HEK293 (cell line): ENCODE data around the gene NDUFA3.
A peak's percentile ranks its signal among the peaks of the same experiment; 100 is the strongest.

Experiments
- CTCF ChIA-PET: fragments of 350-600 bp; formaldehyde crosslinking; extraction: SDS; loops from one replicate; lab custom pipeline; 2021; ENCODE audit warnings: antibody characterized with exemption; lab: Yijun Ruan, JAX
- POLR2A ChIA-PET: fragments of 300-600 bp; formaldehyde crosslinking; extraction: SDS; loops from one replicate; lab custom pipeline; 2020; ENCODE audit warnings: antibody characterized with exemption, inconsistent platforms; lab: Yijun Ruan, JAX
- H3K27ac ChIP-seq: fragments of 200-500 bp; sonication (Bioruptor generic); 2 replicates; pipeline ENCODE4 v1.5.1; 2014; ENCODE audit warnings: low read depth, low read length, control low read depth, inconsistent platforms; ENCODE audit errors: extremely low read depth
- H3K36me3 ChIP-seq, 2 experiments: fragments of 200-500 bp in 1 of 2; sonication (Bioruptor generic) in 1 of 2; 1 replicate in 1 of 2; 2 replicates in 1 of 2; pipeline ENCODE4 v1.5.1; 2014 to 2017; ENCODE audit warnings: inconsistent platforms in 2 of 2, low read length in 2 of 2; ENCODE audit not compliant: control insufficient read depth in 2 of 2, insufficient read depth in 1 of 2
- H3K4me1 ChIP-seq: fragments of 200-500 bp; sonication (Bioruptor generic); 2 replicates; pipeline ENCODE4 v1.5.1; 2014; ENCODE audit warnings: mild to moderate bottlenecking, low read length, inconsistent platforms; ENCODE audit not compliant: control insufficient read depth, insufficient read depth
- H3K4me3 ChIP-seq: 2 replicates; pipeline ENCODE4 v1.5.1; 2011; ENCODE audit warnings: low read depth, mild to moderate bottlenecking, control low read depth, low read length, moderate library complexity
- H3K9me3 ChIP-seq: fragments of 200-500 bp; sonication (Bioruptor generic); 2 replicates; pipeline ENCODE4 v1.5.1; 2014; ENCODE audit warnings: low read depth, low read length, inconsistent platforms; ENCODE audit not compliant: control insufficient read depth, insufficient read depth
- GLIS2 ChIP-seq: fragments of 450-650 bp; formaldehyde crosslinking; IDR thresholded peaks from 2 replicates; pipeline ENCODE4 v1.5.1; 2016; ENCODE audit warnings: missing biosample characterization, missing genetic modification characterization
- HOXA7 ChIP-seq: sonication (generic); formaldehyde crosslinking; IDR thresholded peaks from 2 replicates; pipeline ENCODE4 v1.8.1; 2022; ENCODE audit warnings: missing genetic modification reagents, borderline replicate concordance
- IKZF3 ChIP-seq: fragments of 450-650 bp; IDR thresholded peaks from 2 replicates; pipeline ENCODE4 v1.5.0; 2018; ENCODE audit warnings: missing biosample characterization, mild to moderate bottlenecking, missing genetic modification characterization, moderate library complexity
- INSM2 ChIP-seq: fragments of 450-650 bp; formaldehyde crosslinking; IDR thresholded peaks from 2 replicates; pipeline ENCODE4 v1.5.1; 2016; ENCODE audit warnings: missing biosample characterization, missing genetic modification characterization
- KLF7 ChIP-seq: fragments of 450-650 bp; formaldehyde crosslinking; IDR thresholded peaks from 2 replicates; pipeline ENCODE4 v1.5.1; 2016; ENCODE audit warnings: missing biosample characterization, missing genetic modification characterization, borderline replicate concordance
- MEIS1 ChIP-seq: sonication (generic); formaldehyde crosslinking; IDR thresholded peaks from 2 replicates; pipeline ENCODE4 v1.8.1; 2022; ENCODE audit warnings: missing genetic modification reagents, mild to moderate bottlenecking, borderline replicate concordance
- OVOL3 ChIP-seq: fragments of 450-650 bp; formaldehyde crosslinking; IDR thresholded peaks from 2 replicates; pipeline ENCODE4 v1.5.1; 2016; ENCODE audit warnings: missing biosample characterization, missing genetic modification characterization
- WT1 ChIP-seq: fragments of 450-650 bp; formaldehyde crosslinking; IDR thresholded peaks from 2 replicates; pipeline ENCODE4 v1.5.1; 2016; ENCODE audit warnings: missing biosample characterization, missing genetic modification characterization
- ZBTB17 ChIP-seq: fragments of 450-650 bp; formaldehyde crosslinking; IDR thresholded peaks from 2 replicates; pipeline ENCODE4 v1.5.1; 2016; ENCODE audit warnings: missing biosample characterization, missing genetic modification characterization
- ZBTB20 ChIP-seq: fragments of 450-650 bp; formaldehyde crosslinking; IDR thresholded peaks from 2 replicates; pipeline ENCODE4 v1.5.1; 2016; ENCODE audit warnings: missing biosample characterization, missing genetic modification characterization
- ZBTB48 ChIP-seq: fragments of 450-650 bp; formaldehyde crosslinking; IDR thresholded peaks from 2 replicates; pipeline ENCODE4 v1.5.1; 2016; ENCODE audit warnings: missing biosample characterization, missing genetic modification characterization
- ZBTB7A ChIP-seq: fragments of 450-650 bp; formaldehyde crosslinking; IDR thresholded peaks from 2 replicates; pipeline ENCODE4 v1.5.1; 2016; ENCODE audit warnings: low read depth, missing biosample characterization, missing genetic modification characterization
- ZBTB8A ChIP-seq: fragments of 450-650 bp; formaldehyde crosslinking; IDR thresholded peaks from 2 replicates; pipeline ENCODE4 v1.5.1; 2016; ENCODE audit warnings: missing biosample characterization, missing genetic modification characterization
- ZFHX2 ChIP-seq: fragments of 450-650 bp; formaldehyde crosslinking; conservative IDR thresholded peaks from 2 replicates; pipeline ENCODE4 v1.5.1; 2016; ENCODE audit warnings: missing biosample characterization, missing genetic modification characterization
- ZFP69B ChIP-seq: fragments of 450-650 bp; formaldehyde crosslinking; IDR thresholded peaks from 2 replicates; pipeline ENCODE4 v1.5.1; 2016; ENCODE audit warnings: missing biosample characterization, missing genetic modification characterization
- ZNF148 ChIP-seq: fragments of 450-650 bp; formaldehyde crosslinking; IDR thresholded peaks from 2 replicates; pipeline ENCODE4 v1.5.0; 2017; ENCODE audit warnings: missing biosample characterization, missing genetic modification characterization, borderline replicate concordance
- ZNF155 ChIP-seq: fragments of 450-650 bp; formaldehyde crosslinking; IDR thresholded peaks from 2 replicates; pipeline ENCODE4 v1.5.1; 2016; ENCODE audit warnings: missing biosample characterization, missing genetic modification characterization
- ZNF169 ChIP-seq: fragments of 450-650 bp; formaldehyde crosslinking; IDR thresholded peaks from 2 replicates; pipeline ENCODE4 v1.5.1; 2016; ENCODE audit warnings: missing biosample characterization, missing genetic modification characterization
- ZNF19 ChIP-seq: fragments of 450-650 bp; formaldehyde crosslinking; IDR thresholded peaks from 2 replicates; pipeline ENCODE4; 2016; ENCODE audit warnings: missing biosample characterization, missing genetic modification characterization, low read depth
- ZNF302 ChIP-seq: fragments of 450-650 bp; formaldehyde crosslinking; IDR thresholded peaks from 2 replicates; pipeline ENCODE4 v1.5.1; 2016; ENCODE audit warnings: missing biosample characterization, missing genetic modification characterization, low read depth
- ZNF416 ChIP-seq: fragments of 450-650 bp; formaldehyde crosslinking; IDR thresholded peaks from 2 replicates; pipeline ENCODE4 v1.5.1; 2016; ENCODE audit warnings: missing biosample characterization, missing genetic modification characterization
- ZNF426 ChIP-seq: fragments of 450-650 bp; formaldehyde crosslinking; IDR thresholded peaks from 2 replicates; pipeline ENCODE4 v1.5.1; 2017; ENCODE audit warnings: missing biosample characterization, missing genetic modification characterization, mild to moderate bottlenecking, inconsistent platforms, moderate library complexity
- ZNF560 ChIP-seq: fragments of 450-650 bp; formaldehyde crosslinking; IDR thresholded peaks from 2 replicates; pipeline ENCODE4 v1.5.1; 2017; ENCODE audit warnings: missing biosample characterization, missing genetic modification characterization, borderline replicate concordance
- ZNF654 ChIP-seq: fragments of 450-650 bp; formaldehyde crosslinking; IDR thresholded peaks from 2 replicates; pipeline ENCODE4 v1.5.1; 2016; ENCODE audit warnings: low read depth, missing biosample characterization, missing genetic modification characterization
- ZNF670 ChIP-seq: fragments of 450-650 bp; formaldehyde crosslinking; IDR thresholded peaks from 2 replicates; pipeline ENCODE4 v1.5.1; 2016; ENCODE audit warnings: missing biosample characterization, missing genetic modification characterization, low read depth
- ZNF707 ChIP-seq: fragments of 450-650 bp; formaldehyde crosslinking; IDR thresholded peaks from 2 replicates; pipeline ENCODE4 v1.5.1; 2016; ENCODE audit warnings: missing biosample characterization, missing genetic modification characterization
- ZSCAN30 ChIP-seq: fragments of 450-650 bp; IDR thresholded peaks from 2 replicates; pipeline ENCODE4 v1.5.1; 2018; ENCODE audit warnings: missing biosample characterization, mild to moderate bottlenecking, missing genetic modification characterization, moderate library complexity
- TF ChIP-seq, protein P1 (sequence below): fragments of 450-650 bp; formaldehyde crosslinking; IDR thresholded peaks from 2 replicates; pipeline ENCODE4 v1.5.1; 2016; ENCODE audit warnings: missing biosample characterization, missing genetic modification characterization
- TF ChIP-seq, protein P2 (sequence below): fragments of 450-650 bp; formaldehyde crosslinking; IDR thresholded peaks from 2 replicates; pipeline ENCODE4 v1.5.1; 2016; ENCODE audit warnings: missing biosample characterization, missing genetic modification characterization
- TF ChIP-seq, protein P3 (sequence below): fragments of 450-650 bp; formaldehyde crosslinking; IDR thresholded peaks from 2 replicates; pipeline ENCODE4 v1.5.1; 2017; ENCODE audit warnings: missing biosample characterization, missing genetic modification characterization

The NDUFA3 gene

DNA sequence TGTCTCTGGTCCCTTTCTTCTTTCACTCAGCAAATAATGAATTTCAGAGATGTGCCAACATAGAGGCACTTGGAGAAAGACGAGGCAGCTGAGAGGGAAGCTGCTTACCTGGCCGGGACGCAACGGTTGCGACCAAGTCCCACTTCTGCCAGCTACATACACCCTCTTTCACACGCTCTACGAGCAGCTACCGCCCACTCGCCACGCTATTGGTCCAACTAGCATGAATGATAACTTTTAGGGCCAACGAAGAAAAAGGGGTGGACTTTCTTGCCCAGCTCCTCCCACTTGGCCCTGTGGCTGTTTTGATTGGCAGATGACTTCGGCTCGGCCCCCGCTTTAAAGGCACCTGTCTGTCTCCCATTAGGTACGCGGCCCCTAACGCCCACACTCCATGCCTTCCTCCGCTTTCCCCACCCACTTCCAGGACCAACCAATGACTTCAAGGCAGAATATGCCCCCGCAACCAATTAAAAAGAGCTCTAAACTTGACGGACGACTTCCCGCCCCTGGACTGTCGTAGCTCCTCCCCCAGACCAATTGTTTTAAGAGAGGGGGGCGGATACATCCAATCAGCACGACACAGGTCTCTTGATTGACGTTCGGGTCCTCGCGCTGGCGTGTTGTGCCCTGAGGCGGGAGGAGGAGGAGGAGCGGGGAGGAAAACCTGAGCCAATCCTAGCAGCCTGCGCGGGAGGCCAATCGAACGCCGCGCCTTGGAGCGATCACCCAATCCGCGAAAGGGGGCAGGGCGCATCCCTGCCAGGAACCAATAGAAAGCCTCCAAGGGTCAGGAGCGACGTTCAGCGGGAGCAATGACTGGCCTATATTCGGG, 34.4 kb downstream of the NDUFA3 start:
- CTCF ChIA-PET, result interaction anchor here (0.6 to 1.7 kb wide), 9 partner anchors 14 to 240 kb away, joined by 3 to 6 read pairs (median 4); partner anchors contain the start of gene LENG1
- Histone ChIP-seq H3K4me3 (peak overlapping the region; percentile 94), H3K36me3 (peaks cover 7 to 36% of the 10 kb centered on the region in 2 experiments; a peak in 2 of 3 replicates), H3K27ac (peak overlapping the region; percentile 88; the same call in 1 of the 2 replicates), H3K4me1 (peaks cover 13% of the 10 kb centered on the region), H3K9me3 (peaks cover 2% of the 10 kb centered on the region)
- POLR2A ChIA-PET, result interaction anchor here (0.6 to 5.5 kb wide), 33 partner anchors 9 to 1587 kb away, joined by 3 to 116 read pairs (median 6); partner anchors contain the start of genes LENG1, LENG8, LENG9 and MBOAT7
- no peak for TF ChIP-seq WT1
- TF ChIP-seq, protein P1, sequence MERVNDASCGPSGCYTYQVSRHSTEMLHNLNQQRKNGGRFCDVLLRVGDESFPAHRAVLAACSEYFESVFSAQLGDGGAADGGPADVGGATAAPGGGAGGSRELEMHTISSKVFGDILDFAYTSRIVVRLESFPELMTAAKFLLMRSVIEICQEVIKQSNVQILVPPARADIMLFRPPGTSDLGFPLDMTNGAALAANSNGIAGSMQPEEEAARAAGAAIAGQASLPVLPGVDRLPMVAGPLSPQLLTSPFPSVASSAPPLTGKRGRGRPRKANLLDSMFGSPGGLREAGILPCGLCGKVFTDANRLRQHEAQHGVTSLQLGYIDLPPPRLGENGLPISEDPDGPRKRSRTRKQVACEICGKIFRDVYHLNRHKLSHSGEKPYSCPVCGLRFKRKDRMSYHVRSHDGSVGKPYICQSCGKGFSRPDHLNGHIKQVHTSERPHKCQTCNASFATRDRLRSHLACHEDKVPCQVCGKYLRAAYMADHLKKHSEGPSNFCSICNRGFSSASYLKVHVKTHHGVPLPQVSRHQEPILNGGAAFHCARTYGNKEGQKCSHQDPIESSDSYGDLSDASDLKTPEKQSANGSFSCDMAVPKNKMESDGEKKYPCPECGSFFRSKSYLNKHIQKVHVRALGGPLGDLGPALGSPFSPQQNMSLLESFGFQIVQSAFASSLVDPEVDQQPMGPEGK, result peak; percentile 69
- no peak for TF ChIP-seq ZNF19 (tag by site-specific recombination)
- TF ChIP-seq, protein P2, sequence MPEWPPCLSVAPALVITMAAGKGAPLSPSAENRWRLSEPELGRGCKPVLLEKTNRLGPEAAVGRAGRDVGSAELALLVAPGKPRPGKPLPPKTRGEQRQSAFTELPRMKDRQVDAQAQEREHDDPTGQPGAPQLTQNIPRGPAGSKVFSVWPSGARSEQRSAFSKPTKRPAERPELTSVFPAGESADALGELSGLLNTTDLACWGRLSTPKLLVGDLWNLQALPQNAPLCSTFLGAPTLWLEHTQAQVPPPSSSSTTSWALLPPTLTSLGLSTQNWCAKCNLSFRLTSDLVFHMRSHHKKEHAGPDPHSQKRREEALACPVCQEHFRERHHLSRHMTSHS, result no peak
- no peak for TF ChIP-seq KLF7 (tag by site-specific recombination)
- no peak for TF ChIP-seq OVOL3 (tag by site-specific recombination)
- no peak for TF ChIP-seq ZNF670 (tag by site-specific recombination)
- TF ChIP-seq ZNF416 (tag by site-specific recombination), result no peak
- TF ChIP-seq ZSCAN30, result no peak
- TF ChIP-seq ZNF302 (tag by site-specific recombination), result no peak
- no peak for TF ChIP-seq ZNF654 (tag by site-specific recombination)
- TF ChIP-seq, protein P3, sequence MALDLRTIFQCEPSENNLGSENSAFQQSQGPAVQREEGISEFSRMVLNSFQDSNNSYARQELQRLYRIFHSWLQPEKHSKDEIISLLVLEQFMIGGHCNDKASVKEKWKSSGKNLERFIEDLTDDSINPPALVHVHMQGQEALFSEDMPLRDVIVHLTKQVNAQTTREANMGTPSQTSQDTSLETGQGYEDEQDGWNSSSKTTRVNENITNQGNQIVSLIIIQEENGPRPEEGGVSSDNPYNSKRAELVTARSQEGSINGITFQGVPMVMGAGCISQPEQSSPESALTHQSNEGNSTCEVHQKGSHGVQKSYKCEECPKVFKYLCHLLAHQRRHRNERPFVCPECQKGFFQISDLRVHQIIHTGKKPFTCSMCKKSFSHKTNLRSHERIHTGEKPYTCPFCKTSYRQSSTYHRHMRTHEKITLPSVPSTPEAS (tag by site-specific recombination), result no peak
- TF ChIP-seq ZNF560 (tag by site-specific recombination), result no peak
- TF ChIP-seq ZBTB48 (tag by site-specific recombination), result peak; percentile 51; the same call in 1 of the 2 replicates
- TF ChIP-seq INSM2 (tag by site-specific recombination), result no peak
- TF ChIP-seq ZBTB17 (tag by site-specific recombination), result no peak
- peak; percentile 97 for TF ChIP-seq ZFHX2 (tag by site-specific recombination)
- TF ChIP-seq MEIS1 (CRISPR knock-in tag), result no peak
- TF ChIP-seq ZBTB7A (tag by site-specific recombination), result no peak
- no peak for TF ChIP-seq ZNF707 (tag by site-specific recombination)
- TF ChIP-seq HOXA7 (CRISPR knock-in tag), result no peak
- TF ChIP-seq ZNF169 (tag by site-specific recombination), result no peak
- no peak for TF ChIP-seq IKZF3 (tag by site-specific recombination)
- no peak for TF ChIP-seq ZNF426 (tag by site-specific recombination)
- 0 out of 2 replicates have a peak, but pooled peaks have one; percentile 15 for TF ChIP-seq GLIS2
- TF ChIP-seq ZNF148 (tag by site-specific recombination), result no peak
- TF ChIP-seq ZFP69B (tag by site-specific recombination), result no peak
- no peak for TF ChIP-seq ZBTB20 (tag by site-specific recombination)
- no peak for TF ChIP-seq ZNF155 (tag by site-specific recombination)
- TF ChIP-seq ZBTB8A, result no peak
